Epithelial cell of proximal tubule (primary cell): ENCODE results near the gene RNASEH2C. TPM values are rescaled to one million over a fixed set of nuclear protein-coding genes. Genes with fewer than 3 reads are reported as not detected.

Source experiments
- DNase-seq: peaks from one replicate; pipeline ENCODE4 v3.0.0-alpha.2; 2011; ENCODE audit warnings: low read depth
- H3K4me3 ChIP-seq: 2 replicates; pipeline ENCODE4 v1.5.1; 2011; ENCODE audit warnings: low read depth, mild to moderate bottlenecking, low read length
- total RNA-seq: library from RNA; depleted of rRNA; stranded (reverse); fragments of >200 nt; gene quantifications from 2 replicates; pipeline ENCODE4 v1.2.3, GENCODE V29; 2015
- TF ChIP-seq, protein P1 (sequence below): conservative IDR thresholded peaks from 2 replicates; pipeline ENCODE4 v1.5.1; 2012; ENCODE audit warnings: low read depth, mild to moderate bottlenecking, low read length

The RNASEH2C gene
- total RNA-seq, 1 donor from 2014 or later: 81.1 TPM

DNA sequence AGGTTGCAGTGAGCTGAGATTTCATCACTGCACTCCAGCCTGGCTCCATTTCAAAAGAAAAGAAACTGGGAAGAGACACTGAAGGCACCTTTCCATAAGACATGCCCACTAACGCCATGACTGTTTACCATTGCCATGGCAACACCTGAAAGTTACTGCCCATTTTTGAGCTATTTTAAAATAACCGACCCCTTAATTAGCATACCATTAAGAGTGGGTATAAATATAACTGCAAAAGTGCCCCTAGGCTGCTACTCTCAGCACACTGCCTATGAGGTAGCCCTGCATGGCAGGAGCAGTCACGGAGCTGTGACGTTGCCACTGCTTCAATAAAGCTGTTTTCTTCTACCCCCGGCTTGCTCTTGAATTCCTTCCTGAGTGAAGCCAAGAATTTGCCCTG, 9.9 kb upstream of the RNASEH2C start:
- H3K4me3 ChIP-seq: no peak overlapping the region
- TF ChIP-seq, protein P1, sequence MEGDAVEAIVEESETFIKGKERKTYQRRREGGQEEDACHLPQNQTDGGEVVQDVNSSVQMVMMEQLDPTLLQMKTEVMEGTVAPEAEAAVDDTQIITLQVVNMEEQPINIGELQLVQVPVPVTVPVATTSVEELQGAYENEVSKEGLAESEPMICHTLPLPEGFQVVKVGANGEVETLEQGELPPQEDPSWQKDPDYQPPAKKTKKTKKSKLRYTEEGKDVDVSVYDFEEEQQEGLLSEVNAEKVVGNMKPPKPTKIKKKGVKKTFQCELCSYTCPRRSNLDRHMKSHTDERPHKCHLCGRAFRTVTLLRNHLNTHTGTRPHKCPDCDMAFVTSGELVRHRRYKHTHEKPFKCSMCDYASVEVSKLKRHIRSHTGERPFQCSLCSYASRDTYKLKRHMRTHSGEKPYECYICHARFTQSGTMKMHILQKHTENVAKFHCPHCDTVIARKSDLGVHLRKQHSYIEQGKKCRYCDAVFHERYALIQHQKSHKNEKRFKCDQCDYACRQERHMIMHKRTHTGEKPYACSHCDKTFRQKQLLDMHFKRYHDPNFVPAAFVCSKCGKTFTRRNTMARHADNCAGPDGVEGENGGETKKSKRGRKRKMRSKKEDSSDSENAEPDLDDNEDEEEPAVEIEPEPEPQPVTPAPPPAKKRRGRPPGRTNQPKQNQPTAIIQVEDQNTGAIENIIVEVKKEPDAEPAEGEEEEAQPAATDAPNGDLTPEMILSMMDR: no peak
- no peak for DNase-seq

DNA sequence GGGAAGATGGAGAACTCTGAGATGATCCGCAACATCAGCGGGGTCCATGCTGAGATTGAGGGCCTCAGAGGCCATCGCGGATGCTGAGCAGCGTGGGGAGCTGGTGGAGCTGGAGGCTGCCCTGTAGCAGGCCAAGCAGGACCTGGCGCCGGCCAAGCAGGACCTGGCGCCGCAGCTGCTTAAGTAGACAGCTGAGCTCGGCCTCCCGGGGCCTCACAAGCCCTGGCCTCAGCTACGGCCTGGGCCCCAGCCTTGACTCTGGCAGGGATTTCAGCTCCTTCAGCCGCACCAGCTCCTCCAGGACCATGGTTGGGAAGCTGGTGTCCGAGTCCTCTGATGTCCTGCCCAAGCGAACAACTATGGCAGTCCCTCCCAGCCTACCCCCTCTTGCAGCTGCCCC, 7.3 kb upstream of the RNASEH2C start:
- no peak for DNase-seq
- TF ChIP-seq, protein P1: no peak
- no peak overlapping the region for H3K4me3 ChIP-seq

DNA sequence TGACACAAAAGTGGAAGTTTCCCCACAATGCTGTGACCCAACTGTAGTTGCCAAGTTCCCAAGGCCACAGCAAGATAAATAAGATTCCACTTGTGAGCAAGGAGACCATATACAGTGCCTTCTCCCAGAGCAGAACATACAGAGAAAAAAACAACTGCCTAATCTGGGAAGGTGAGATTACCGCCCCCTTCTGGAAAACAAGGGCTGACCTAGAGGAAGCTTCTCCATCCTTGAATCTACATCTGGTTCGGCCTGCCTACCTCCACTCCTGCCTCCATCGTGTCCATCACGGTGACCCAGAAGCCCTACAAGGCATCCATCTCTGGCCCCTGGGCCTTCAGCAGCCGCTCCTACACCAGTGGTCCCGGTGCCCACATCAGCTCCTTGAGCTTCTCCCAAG, 6.1 kb upstream of the RNASEH2C start:
- DNase-seq: no peak
- TF ChIP-seq, protein P1: no peak
- no peak overlapping the region for H3K4me3 ChIP-seq

DNA sequence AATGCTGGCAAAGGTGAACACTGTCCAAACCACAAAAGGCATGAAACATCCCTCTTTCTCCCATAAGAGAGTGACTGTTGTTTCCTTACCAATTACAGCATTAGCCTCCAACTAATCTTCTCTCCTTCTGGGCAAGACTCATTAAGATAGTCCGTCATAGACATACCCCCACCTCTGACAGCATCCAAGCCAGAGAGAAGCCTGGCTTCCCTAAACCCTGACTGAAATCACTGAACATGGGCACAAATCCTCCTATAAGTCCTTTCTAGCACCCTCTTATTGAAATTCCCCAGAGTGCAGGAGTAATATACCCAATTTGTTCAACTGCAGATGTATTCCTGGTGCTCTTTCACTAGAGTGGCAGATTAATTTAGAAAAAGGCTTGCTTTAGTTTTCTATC, 1.7 kb upstream of the RNASEH2C start:
- no peak overlapping the region for H3K4me3 ChIP-seq
- TF ChIP-seq, protein P1: no peak
- no peak for DNase-seq

DNA sequence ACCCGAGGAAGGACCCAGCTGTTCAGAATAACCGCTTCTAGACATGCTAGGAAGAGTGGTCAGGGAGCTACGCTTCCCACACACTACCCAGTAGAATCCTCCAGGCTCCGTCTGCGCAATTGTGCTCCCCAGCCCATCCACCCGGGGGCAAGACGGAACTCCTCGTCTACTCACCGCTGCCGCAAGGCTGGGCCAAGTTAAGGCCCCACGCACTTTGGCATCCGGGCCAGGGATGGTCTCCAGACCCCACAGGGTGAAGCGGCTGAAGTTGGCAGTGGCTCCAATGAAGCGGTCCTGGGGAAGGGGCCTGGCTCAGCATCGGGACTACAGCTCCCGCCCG, 757 bp downstream of the RNASEH2C start:
- TF ChIP-seq, protein P1: no peak
- peak overlapping the region; percentile 80 for H3K4me3 ChIP-seq
- no peak for DNase-seq

DNA sequence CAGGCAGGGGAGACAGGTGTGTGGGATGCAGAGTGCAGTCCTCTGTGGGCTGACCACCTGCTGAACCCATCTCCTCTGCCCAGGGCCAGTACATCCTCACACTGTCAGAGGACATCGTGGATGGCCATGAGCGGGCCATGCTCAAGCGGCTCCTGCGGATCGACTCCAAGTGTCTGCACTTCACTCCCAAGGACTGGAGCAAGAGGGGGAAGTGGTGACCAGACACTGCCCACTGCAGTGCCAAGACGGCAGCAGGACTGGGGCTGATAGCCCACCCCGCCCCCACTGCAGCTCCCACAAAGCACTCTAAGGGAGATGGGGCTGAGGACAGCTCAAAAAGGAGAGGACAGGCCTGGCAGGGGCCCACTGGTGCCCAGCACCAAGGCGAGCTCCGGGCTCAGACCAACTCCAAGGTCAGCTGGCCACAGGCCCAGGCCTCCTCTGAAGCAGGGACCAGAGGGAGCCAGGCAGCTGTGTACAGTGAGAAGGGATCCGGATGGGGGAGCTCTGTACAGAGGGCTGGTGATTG, 1.6 kb downstream of the RNASEH2C start:
- DNase-seq: no peak
- TF ChIP-seq, protein P1: no peak
- H3K4me3 ChIP-seq: peak overlapping the region; percentile 80

DNA sequence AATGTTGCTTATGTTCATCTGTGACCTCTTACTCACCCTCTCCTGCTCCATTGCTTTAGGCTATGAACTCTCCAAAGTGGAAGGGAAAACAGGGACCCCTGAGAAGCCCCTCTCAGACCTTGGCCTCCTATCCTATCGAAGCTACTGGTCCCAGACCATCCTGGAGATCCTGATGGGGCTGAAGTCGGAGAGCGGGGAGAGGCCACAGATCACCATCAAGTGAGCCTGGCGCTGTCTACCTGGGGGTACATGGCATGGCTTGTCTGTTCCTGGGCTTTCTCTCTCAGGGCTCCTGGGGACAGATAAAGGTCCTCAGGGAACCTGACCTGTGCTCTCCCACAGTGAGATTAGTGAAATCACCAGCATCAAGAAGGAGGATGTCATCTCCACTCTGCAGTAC, 2.1 kb downstream of the RNASEH2C start:
- no peak for DNase-seq
- TF ChIP-seq, protein P1: no peak
- no peak overlapping the region for H3K4me3 ChIP-seq
